Measurements from ENCODE around the gene ERC2. TPM values are rescaled to one million over a fixed set of nuclear protein-coding genes. Genes with fewer than 3 reads are reported as not detected.

ERC2 gene
- total RNA-seq, 1 donor from 2014 or later, result 1.1 TPM

DNA sequence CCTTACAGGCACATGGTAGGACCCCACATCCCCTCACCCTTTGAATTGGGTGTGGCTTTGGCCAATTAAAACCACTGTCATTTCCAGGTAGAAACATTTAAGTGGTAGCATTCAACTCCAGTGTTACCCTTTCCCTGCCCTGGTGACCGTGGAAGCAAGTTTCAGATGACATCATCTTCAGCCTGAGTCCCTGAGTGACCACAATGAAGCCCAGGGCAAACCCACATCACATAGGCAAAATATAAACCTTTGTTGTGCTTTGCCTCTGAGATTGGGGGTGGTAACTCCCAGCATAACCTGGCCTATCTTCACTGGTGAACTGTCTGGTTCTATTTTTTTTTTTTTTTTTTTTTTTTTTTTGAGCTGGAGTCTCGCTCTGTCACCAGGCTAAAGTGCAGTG, 577.2 kb downstream of the ERC2 start:
- no peak for DNase-seq (ENCODE audit: low spot score)

DNA sequence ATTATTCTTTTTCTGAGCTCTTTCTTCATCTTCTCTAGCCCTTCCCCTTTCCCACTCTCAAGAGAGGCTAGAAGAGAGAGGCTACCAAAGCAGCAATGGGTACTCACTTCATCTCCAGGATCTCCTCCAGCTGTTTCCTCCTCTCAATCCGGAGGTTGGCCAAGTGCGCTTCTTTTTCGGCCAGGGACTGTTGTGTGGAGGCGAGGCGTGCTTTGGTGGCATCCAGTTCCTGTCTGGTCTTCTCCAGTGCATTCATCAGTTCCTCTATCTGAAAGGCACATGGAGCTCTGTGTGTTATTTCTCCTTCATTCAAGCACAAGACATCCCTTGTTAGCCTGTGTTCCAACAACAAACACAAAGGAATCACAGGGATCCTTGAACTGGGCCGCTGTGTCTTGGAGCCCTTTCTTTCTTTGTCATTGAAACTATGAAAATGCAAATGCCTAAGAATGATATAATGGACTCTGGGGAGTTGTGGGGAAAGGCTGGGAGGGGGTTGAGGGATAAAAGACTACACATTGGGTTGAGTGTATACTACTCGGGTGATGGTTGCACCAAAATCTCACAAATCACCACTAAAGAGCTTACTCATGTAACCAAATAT, 579.9 kb downstream of the ERC2 start:
- no peak for DNase-seq (ENCODE audit: low spot score)

- DNase-seq (ENCODE audit: low spot score), result no peak
These were observed 582.5 kb downstream of the ERC2 start for GRCh38 chr3:55885721-55886120.

DNA sequence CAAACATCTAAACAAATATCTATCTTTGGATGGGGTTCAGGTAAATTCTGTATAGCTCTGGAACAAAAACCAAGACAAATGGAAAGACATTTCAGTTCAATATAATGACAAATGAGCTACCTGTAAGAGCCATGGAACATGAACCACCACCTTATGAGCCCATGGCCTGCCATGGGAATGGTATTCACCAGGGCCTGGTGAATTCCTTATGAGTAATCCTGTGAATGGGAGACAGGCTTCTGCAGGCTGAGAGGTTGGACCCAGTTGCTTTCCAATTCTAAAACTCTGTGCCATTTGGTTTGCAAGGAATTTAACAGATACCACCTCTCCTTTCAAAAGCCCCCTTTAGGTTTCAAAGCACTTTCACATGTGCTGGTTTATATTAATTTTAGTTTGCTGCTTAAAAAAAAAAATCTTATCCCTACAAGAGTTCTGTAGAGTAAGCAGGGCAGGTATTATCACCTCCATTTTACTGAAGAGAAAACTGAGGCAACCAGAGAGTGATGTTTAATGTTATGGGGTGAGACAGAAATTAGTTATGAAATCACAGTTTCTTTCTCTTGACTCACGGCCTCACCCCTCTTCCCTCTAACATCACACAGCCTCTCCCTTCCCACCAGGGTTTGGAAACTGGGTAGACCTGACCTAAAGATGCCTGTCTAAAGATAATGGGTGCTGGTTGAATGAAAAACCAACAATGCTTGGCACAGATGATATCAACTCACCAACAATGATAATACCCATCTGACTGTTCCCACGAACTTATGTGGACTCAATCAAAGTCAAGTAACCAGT, 583.6 kb downstream of the ERC2 start:
- DNase-seq (ENCODE audit: low spot score), result no peak

DNA sequence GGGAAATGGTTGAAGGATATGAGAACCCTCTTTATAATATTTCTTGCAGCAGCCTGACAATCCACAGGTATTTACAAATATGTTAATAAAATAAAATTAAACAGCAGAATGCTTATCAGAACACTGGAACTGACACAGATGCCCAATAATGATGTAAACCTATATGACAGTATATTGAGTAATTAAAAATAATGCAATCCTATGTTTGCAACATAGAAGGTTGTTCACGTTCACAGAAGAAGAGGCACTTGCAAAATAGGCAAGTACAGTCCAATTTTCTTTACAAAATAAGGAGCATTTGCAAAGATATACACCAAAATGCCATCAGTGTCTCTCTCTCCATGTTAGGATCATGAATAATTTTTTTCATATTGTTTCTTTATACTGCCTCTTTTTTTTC, 584.2 kb downstream of the ERC2 start:
- no peak for DNase-seq (ENCODE audit: low spot score)

- no peak for DNase-seq (ENCODE audit: low spot score)
These were observed 586.3 kb downstream of the ERC2 start for GRCh38 chr3:55882006-55882405.

- no peak for DNase-seq (ENCODE audit: low spot score)
These were observed 587.9 kb downstream of the ERC2 start for GRCh38 chr3:55880357-55880756.

DNA sequence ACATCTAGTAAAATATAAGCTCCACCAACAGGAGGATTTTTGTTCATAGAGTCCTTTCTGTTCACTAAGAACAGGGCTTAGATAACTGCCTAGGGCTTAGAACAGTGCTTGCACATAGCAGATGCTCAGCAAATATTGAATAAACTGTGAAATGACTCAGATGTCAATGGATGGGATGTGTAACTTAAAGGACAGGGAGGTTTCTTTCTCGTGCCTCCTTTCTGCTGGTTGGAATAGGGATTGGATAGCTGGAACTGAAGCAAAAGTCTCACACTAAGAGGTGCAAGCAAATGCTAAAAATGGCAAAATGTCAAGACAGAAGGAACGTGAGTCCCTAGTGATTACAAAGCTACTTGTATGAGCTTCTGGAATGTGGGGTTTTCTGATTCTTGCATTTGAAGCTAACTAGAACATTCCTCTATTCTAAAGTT, 588.4 kb downstream of the ERC2 start:
- no peak for DNase-seq (ENCODE audit: low spot score)

GRCh38 chr3:55877703-55878102, 590.6 kb downstream of the ERC2 start:
- DNase-seq (ENCODE audit: low spot score), result no peak

- no peak for DNase-seq (ENCODE audit: low spot score)
These were observed 591.7 kb downstream of the ERC2 start for GRCh38 chr3:55876560-55876959.

GRCh38 chr3:55875113-55875512, 593.2 kb downstream of the ERC2 start:
- DNase-seq (ENCODE audit: low spot score), result no peak

GRCh38 chr3:55873523-55874254, 594.6 kb downstream of the ERC2 start:
- DNase-seq (ENCODE audit: low spot score), result no peak

DNA sequence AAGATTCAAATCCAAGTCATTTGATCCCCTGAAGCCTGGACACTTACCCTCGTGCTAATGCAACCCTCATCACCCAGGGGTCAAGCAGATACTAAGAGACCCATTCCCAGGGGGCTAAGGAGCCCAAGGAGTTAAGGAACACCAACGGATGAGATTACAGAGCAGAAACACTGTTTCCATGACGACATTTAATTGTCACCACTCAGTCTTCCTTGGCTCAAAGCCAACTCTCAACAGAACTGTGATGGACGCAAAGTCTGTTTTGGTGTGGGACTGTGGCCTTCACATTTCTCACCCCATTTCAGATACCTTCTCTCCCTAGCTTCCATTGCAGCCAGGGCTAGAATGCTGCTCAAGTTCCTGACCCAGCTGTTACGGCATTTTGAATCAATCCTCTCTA, 597.7 kb downstream of the ERC2 start:
- DNase-seq (ENCODE audit: low spot score), result no peak

DNA sequence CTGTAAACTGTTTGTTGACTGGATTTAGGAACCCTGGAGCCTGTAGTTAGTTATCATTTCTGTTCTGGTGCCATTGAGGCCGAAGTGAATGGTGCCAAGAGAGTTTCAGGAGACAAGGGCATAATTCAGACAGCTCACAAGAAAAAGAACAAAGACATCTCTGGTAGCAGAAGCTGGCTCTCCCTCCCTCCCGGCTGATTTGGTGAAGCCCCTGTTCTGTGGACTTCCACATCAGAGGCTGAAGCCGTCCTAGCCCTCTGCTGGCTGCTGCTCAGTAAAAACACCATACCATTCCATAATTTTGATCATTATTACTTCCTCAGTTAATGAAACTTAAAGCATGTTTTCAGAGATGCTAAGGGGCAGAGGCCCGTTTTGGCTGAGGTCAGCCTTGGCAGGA, 599.9 kb downstream of the ERC2 start:
- DNase-seq (ENCODE audit: low spot score), result no peak

DNA sequence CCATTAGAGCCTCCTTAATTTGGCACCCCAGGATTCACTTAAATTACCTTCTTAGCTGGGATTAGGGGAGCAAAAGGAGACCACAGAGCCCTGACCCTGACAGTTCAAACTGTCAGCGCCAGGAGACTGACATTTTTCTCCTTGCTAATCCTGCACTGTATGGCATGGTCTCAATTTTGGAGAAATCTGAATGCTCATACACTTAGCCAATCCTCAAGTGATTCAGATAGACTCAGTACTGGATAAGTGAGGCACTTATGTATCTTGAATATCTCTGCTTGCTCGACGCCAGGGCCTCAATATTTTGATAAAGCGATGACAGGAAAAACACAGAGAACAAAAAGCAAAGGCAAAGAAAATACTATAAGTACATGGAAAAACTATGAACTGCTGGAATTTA, 605.2 kb downstream of the ERC2 start:
- no peak for DNase-seq (ENCODE audit: low spot score)

DNA sequence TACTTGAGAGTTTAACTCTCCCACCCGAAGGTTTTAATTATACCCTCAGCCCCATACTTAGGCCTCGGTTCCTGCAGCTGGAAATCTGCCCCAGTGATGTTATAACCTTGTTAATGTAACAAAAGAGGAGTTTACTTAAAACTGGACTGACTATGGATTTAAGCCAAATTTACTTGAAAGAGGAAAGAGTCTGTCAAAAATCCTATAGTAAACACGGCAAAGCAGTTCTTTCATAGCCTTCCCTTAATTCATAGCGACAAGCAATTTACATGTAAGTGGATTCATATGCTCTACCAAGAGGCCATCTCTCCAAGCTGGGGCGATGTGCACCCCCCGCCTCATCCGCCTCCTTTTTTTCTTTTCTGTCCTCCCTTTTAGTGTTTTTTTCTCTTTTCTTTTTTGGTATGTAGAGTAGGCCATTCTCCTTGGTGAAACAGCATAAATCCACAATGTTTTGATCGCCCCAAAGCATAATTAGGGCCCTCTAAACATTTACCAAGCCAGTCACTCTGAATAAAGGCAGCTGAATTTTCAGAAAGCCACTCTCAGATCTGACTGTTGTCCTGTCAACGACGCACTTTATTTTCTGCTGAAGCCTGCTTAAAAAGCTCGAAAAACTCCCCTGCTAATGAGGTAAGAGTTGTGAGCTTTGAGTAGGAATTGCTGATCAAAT, 608.1 kb downstream of the ERC2 start:
- DNase-seq (ENCODE audit: low spot score), result no peak

GRCh38 chr3:55859305-55859704, 609.0 kb downstream of the ERC2 start:
- DNase-seq (ENCODE audit: low spot score), result no peak

- no peak for DNase-seq (ENCODE audit: low spot score)
These were observed 609.5 kb downstream of the ERC2 start for GRCh38 chr3:55858727-55859126.

- DNase-seq (ENCODE audit: low spot score), result no peak
These were observed 610.0 kb downstream of the ERC2 start for GRCh38 chr3:55858302-55858701.

GRCh38 chr3:55857633-55858032, 610.6 kb downstream of the ERC2 start:
- DNase-seq (ENCODE audit: low spot score), result no peak

GRCh38 chr3:55855311-55855710, 613.0 kb downstream of the ERC2 start:
- DNase-seq (ENCODE audit: low spot score), result no peak

GRCh38 chr3:55854494-55854893, 613.8 kb downstream of the ERC2 start:
- DNase-seq (ENCODE audit: low spot score), result no peak
